Heart left ventricle (tissue), 16 donors: ENCODE results near the gene TMBIM1. TPM values are rescaled to one million over a fixed set of nuclear protein-coding genes. Genes with fewer than 3 reads are reported as not detected.

ENCODE experiments used
- ATAC-seq, 4 donors: fragments of 200-7000 bp; cut with Tn5 transposase; one replicate each; pipeline ENCODE4 v1.9.1; 2020 to 2022; ENCODE audit warnings: moderate library complexity in 4 of 4, mild to moderate bottlenecking in 3 of 4, moderate number of reproducible peaks in 1 of 4
- DNase-seq, 5 donors: peaks; one replicate each; pipeline ENCODE4 v3.0.0-alpha.2; 2020
- H3K27ac ChIP-seq, 12 donors: fragments of 200-600 bp; sonication (generic) in 4 of 12; one replicate each; pipeline versions ENCODE4 v1.5.0 to v1.8.0; 2016 to 2022; ENCODE audit warnings: mild to moderate bottlenecking in 2 of 12
- H3K27me3 ChIP-seq, 9 donors: fragments of 200-600 bp; sonication (generic) in 2 of 9; one replicate each; pipeline versions ENCODE4 v1.5.1 to v1.8.0; 2016 to 2022; ENCODE audit warnings: mild to moderate bottlenecking in 3 of 9
- H3K36me3 ChIP-seq, 9 donors: fragments of 200-600 bp; sonication (generic) in 2 of 9; one replicate each; pipeline versions ENCODE4 v1.5.0 to v1.8.0; 2018 to 2022; ENCODE audit warnings: mild to moderate bottlenecking in 2 of 9
- H3K4me1 ChIP-seq, 12 donors: fragments of 200-600 bp; sonication (generic) in 4 of 12; one replicate each; pipeline versions ENCODE4 v1.5.0 to v1.8.0; 2016 to 2022; ENCODE audit warnings: mild to moderate bottlenecking in 3 of 12
- H3K4me3 ChIP-seq, 12 donors: fragments of 200-600 bp; sonication (generic) in 4 of 12; one replicate each; pipeline versions ENCODE4 v1.5.0 to v1.8.0; 2017 to 2022; ENCODE audit warnings: mild to moderate bottlenecking in 9 of 12, moderate library complexity in 4 of 12
- H3K9me3 ChIP-seq, 12 donors: fragments of 200-600 bp; sonication (generic) in 4 of 12; one replicate each; pipeline versions ENCODE4 v1.5.0 to v1.8.0; 2016 to 2022; ENCODE audit warnings: mild to moderate bottlenecking in 1 of 12
- POLR2A ChIP-seq, 2 donors: fragments of 450-650 bp; IDR thresholded peaks; one replicate each; pipeline ENCODE4 v1.6.1; 2017; ENCODE audit warnings: antibody characterized with exemption in 2 of 2, mild to moderate bottlenecking in 2 of 2, moderate library complexity in 2 of 2
- WGBS, 4 donors: extraction: QIAGEN DNeasy Blood & Tissue Kit in 2 of 4; methylation state at CpG; one replicate each; pipeline versions ENCODE4 v1.1.5 to v1.1.7; 2013 to 2018; 5-methylcytosine and 5-hydroxymethylcytosine counted together
- intact Hi-C, 10 donors: fragments of 100-400 bp; cut with DNase I; formaldehyde crosslinking; loops; one replicate each; pipeline versions ENCODE4 v1.11.1 to v1.14.2; 2022
- polyA plus RNA-seq, 2 donors: library from polyadenylated mRNA; stranded (reverse); fragments of 200-250 nt; gene quantifications; one replicate each; pipeline ENCODE4 v1.2.3, GENCODE V29; 2013
- total RNA-seq, 9 donors: library from RNA; depleted of rRNA in 2 of 9; stranded (reverse); fragments of >200 nt in 2 of 9; fragmentation: NEBNext Ultra II Directional in 3 of 9; extraction: Animal tissue kit (Norgen Biotek cat#: 25700) in 3 of 9; gene quantifications; one replicate each; pipeline versions ENCODE4 v1.1.0 to v1.2.4, GENCODE V29; 2016 to 2023
- TF ChIP-seq, protein P1 (sequence below), 12 donors: fragments of 200-600 bp; sonication (generic) in 4 of 12; IDR thresholded peaks; one replicate each; pipeline versions ENCODE4 v1.5.0 to v1.8.0; 2018 to 2022; ENCODE audit warnings: antibody characterized with exemption in 12 of 12, mild to moderate bottlenecking in 5 of 12
- donor health status: ischemic (EF 13 %, LVEDD 7.1; RV severe dilation, severe dysfunction).
- donor health status: healthy with polysubstance abuse.
- donor health status: DM: no; HTN: yes; CAD: no.
- donor health status: DM: no; HTN: no; CAD: no.
- donor health status: ischemic (EF 25% LVEDD 6.9; RV normal size, moderate dysfunction).
- donor health status: ischemic (EF 25% LVEDD 5.7; RV mildly dilated, moderate dysfunction).
- donor health status: healthy.
- donor health status: DM: yes; HTN: yes; CAD: no.
- donor health status: ischemic (EF 35%, LVEDD 5.7; RV mildly dilated, moderate dysfunction).
- donor health status: nonischemic (EF 11% LVEDD 7.7; RV severe dilation, severe dysfunction).
- donor health status: DM: yes; HTN: yes; CAD: no.
- donor health status: PGD.
- donor health status: ischemic (EF 29% LVEDD 5.4; RV normal size, mild dysfunction).
- donor health status: nonischemic (EF 23%, LVEDD 6.1; RV moderate dilation, normal function).

The TMBIM1 gene
- total and polyA plus RNA-seq, 11 donors, result 41.8 to 208 (median 126) TPM

DNA sequence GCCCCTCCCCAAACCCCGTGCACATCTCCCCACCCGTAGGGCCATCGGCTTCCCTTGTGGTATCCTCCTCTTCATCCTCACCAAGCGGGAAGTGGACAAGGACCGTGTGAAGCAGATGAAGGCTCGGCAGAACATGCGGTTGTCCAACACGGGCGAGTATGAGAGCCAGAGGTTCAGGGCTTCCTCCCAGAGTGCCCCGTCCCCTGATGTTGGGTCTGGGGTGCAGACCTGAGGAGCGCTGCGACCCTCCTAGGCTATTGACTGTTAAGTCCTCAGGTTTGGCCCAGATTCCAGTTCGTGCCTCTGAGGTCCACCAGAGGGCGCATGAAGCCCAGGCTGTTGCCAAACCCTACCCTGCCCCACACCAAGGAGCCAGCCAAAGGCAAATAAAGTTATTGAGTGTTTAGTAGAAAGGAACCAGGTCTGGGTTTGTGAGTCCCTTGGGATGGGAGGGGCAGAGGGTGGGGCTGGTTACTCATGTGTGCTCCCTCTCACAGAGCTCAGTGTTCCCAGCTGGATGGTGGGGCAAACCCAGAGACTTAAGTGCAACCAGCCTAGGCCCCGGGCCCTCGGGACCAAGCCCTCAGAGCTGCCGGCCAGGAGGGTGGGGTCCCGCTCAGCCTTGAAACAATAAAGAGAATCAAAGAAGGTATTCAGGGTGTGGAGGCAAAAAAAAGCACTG lies 19.6 kb downstream of the TMBIM1 start:
- Histone ChIP-seq H3K4me1 (peaks cover 3 to 69% (median 41%) of the 10 kb centered on the region in 12 donors), H3K4me3 (peak overlapping the region in 7 of 12 donors; percentile 0 to 90 (median 8)), H3K36me3 (peaks cover 0 to 54% (median 47%) of the 10 kb centered on the region in 9 donors), H3K27ac (peak overlapping the region; percentile 42 to 84 (median 70)), H3K9me3 (no peaks in the 10 kb centered on the region), H3K27me3 (no peaks in the 10 kb centered on the region)
- TF ChIP-seq, protein P1, sequence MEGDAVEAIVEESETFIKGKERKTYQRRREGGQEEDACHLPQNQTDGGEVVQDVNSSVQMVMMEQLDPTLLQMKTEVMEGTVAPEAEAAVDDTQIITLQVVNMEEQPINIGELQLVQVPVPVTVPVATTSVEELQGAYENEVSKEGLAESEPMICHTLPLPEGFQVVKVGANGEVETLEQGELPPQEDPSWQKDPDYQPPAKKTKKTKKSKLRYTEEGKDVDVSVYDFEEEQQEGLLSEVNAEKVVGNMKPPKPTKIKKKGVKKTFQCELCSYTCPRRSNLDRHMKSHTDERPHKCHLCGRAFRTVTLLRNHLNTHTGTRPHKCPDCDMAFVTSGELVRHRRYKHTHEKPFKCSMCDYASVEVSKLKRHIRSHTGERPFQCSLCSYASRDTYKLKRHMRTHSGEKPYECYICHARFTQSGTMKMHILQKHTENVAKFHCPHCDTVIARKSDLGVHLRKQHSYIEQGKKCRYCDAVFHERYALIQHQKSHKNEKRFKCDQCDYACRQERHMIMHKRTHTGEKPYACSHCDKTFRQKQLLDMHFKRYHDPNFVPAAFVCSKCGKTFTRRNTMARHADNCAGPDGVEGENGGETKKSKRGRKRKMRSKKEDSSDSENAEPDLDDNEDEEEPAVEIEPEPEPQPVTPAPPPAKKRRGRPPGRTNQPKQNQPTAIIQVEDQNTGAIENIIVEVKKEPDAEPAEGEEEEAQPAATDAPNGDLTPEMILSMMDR (IDR thresholded peaks at IDR 0.05), result peak; percentile 81 to 96 (median 86)
- peak in 1 of 2 donors; percentile 24 for TF ChIP-seq POLR2A (IDR thresholded peaks at IDR 0.05)
- DNase-seq (peak; percentile 84 to 91 (median 90)), ATAC-seq (peak; percentile 31 to 64 (median 54))
- 16 to 28% (median 17%) methylated on average over 18 of the region's 18 CpGs for WGBS, 4 donors
- intact Hi-C loops, result loop anchor here in 7 of 10 donors (1.0 to 10.0 kb wide), 8 partner anchors 14 to 372 kb away; partner anchors contain the start of genes CTDSP1 (in 3 of the 7), CATIP (in 2 of the 7) and TMBIM1 (in 1 of the 7)

DNA sequence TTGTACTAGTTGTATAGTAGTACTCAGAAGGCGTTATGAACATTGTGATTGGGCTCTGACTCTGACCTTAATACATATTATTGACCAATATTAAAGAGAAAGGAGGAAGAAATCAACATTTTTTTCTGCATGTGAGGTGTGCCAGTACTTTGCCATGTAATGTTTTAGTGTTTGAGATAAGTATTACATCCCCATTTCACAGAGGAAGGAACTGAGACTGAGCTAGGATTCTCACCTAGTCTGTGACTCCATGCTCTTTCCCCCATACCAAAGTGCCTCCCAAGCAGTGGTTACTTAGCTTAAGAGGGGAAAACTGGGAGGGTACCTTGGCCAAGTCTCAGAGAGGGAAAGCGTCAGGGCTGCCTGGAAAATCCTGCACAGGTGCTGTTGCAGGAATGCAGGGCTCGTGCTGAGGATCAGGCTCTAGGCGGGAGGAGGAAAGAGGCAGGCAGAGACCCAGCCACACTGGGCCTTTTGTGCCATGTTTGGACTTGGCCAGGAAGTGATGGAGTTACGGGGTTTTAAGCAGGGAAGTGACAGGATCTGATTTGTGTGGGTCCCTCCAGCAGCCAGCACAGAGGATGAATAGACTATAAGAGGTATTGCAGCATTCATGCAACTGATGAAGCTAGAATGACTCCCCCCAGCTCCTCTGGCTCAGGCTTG lies 20.3 kb downstream of the TMBIM1 start:
- intact Hi-C loops, result loop anchor here in 8 of 10 donors (1.0 to 10.0 kb wide), 11 partner anchors 15 to 373 kb away; partner anchors contain the start of genes CTDSP1 (in 4 of the 8), CATIP (in 2 of the 8), ARPC2 (in 1 of the 8) and TMBIM1 (in 1 of the 8)
- WGBS, 4 donors, result 40 to 62% (median 52%) methylated on average over 5 of the region's 5 CpGs
- H3K4me1 ChIP-seq, result peaks cover 3 to 62% (median 43%) of the 10 kb centered on the region in 12 donors
- H3K27ac ChIP-seq, result peak overlapping the region in 11 of 12 donors; percentile 50 to 87 (median 77)
- H3K4me3 ChIP-seq, result peak overlapping the region in 7 of 12 donors; percentile 0 to 93 (median 76)
- H3K9me3 ChIP-seq, result no peaks in the 10 kb centered on the region
- no peaks in the 10 kb centered on the region for H3K27me3 ChIP-seq
- no peak for ATAC-seq
- no peak for TF ChIP-seq POLR2A (IDR thresholded peaks at IDR 0.05)
- TF ChIP-seq, protein P1 (IDR thresholded peaks at IDR 0.05), result no peak
- DNase-seq, result peak in 1 of 5 donors; percentile 24
- peaks cover 0 to 54% (median 47%) of the 10 kb centered on the region in 9 donors for H3K36me3 ChIP-seq

DNA sequence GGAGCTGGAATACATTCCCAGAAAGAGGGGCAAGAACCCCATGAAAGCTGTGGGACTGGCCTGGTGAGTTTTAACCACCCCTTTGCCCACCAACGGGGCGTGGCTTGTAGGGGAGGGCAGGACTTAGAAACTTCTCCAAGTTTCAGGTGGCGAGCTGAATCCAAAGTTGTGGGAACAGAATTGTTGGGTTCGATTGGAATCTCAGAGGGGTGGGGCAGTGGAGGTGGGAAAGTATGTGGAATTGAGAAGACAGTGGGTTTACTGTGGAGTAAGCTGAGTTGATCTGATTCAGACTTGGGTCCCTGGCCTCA lies 20.9 kb downstream of the TMBIM1 start:
- 39 to 52% (median 49%) methylated on average over 4 of the region's 4 CpGs for WGBS, 4 donors
- intact Hi-C loops, result loop anchor here in 6 of 10 donors (2.0 to 10.0 kb wide), 7 partner anchors 15 to 373 kb away; partner anchors contain the start of genes CTDSP1 (in 4 of the 6) and ARPC2 (in 1 of the 6)
- Histone ChIP-seq H3K36me3 (peaks cover 0 to 54% (median 47%) of the 10 kb centered on the region in 9 donors), H3K9me3 (no peaks in the 10 kb centered on the region), H3K4me1 (peaks cover 3 to 60% (median 43%) of the 10 kb centered on the region in 12 donors), H3K4me3 (peak overlapping the region in 9 of 12 donors; percentile 64 to 95 (median 90)), H3K27ac (peak overlapping the region in 9 of 12 donors; percentile 66 to 87 (median 80)), H3K27me3 (no peaks in the 10 kb centered on the region)
- ATAC-seq, result no peak
- no peak for TF ChIP-seq POLR2A (IDR thresholded peaks at IDR 0.05)
- TF ChIP-seq, protein P1 (IDR thresholded peaks at IDR 0.05), result no peak
- DNase-seq, result peak in 1 of 5 donors; percentile 41
